Stimulated activated CD8-positive, alpha-beta memory T cell treated with anti-CD3 and anti-CD28 coated beads, Interleukin-15, amount 100 ng/mL, for 4 hours (primary cell): ENCODE results near the gene VCY1B.
"Not testable (repeated sequence)": the region's sequence is repeated elsewhere in the genome, so short reads cannot be mapped to it uniquely, and the experiment has no call there.

Experiments
- DNase-seq, 2 donors: peaks; one replicate each; pipeline ENCODE4 v3.0.0-alpha.2; 2020; ENCODE audit warnings: low read depth in 2 of 2

Gene VCY1B

GRCh38 chrY:14055927-14056326, at the start of gene VCY1B:
TSS of gene VCY1B (plus strand) at chrY:14056227. CDS start at chrY:14056290, 63 bp downstream.
- DNase-seq = not testable (repeated sequence)

- DNase-seq = not testable (repeated sequence)
Observed at GRCh38 chrY:14011916-14012315, 44.1 kb upstream of the VCY1B start.

- not testable (repeated sequence) for DNase-seq
Observed at GRCh38 chrY:14030395-14030794, 25.6 kb upstream of the VCY1B start.

GRCh38 chrY:14085877-14086276, 29.9 kb downstream of the VCY1B start:
- no peak for DNase-seq
